Activated B cell treated with CpG ODN at 0.5 μM for 24 hours (primary cell): ENCODE data around the gene COL23A1. TPM values are rescaled to one million over a fixed set of nuclear protein-coding genes. Genes with fewer than 3 reads are reported as not detected.

ENCODE experiments used
- ATAC-seq: fragments of 200-7000 bp; cut with Tn5 transposase; one replicate; pipeline ENCODE4 v1.10.0; 2021; ENCODE audit warnings: low read depth, mild to moderate bottlenecking, moderate library complexity
- CTCF ChIA-PET: fragments of 350-600 bp; sonication (Branson Sonifier 250); formaldehyde crosslinking; loops from one replicate; lab custom pipeline; 2021; ENCODE audit warnings: antibody characterized with exemption; lab: Charles Lee
- POLR2A ChIA-PET: fragments of 350-600 bp; sonication (Branson Sonifier 250); formaldehyde crosslinking; loops from one replicate; lab custom pipeline; 2021; ENCODE audit warnings: antibody characterized with exemption; lab: Charles Lee
- DNase-seq: peaks from one replicate; pipeline ENCODE4 v3.0.0; 2022
- H3K27ac Mint-ChIP-seq: one replicate; pipeline ENCODE4 v1.8.0; 2020; ENCODE audit warnings: mixed read lengths
- H3K27me3 Mint-ChIP-seq: one replicate; pipeline ENCODE4 v1.8.0; 2021; ENCODE audit warnings: mixed read lengths
- H3K36me3 Mint-ChIP-seq: one replicate; pipeline ENCODE4 v1.8.0; 2021; ENCODE audit warnings: low read depth, mixed read lengths
- H3K4me1 Mint-ChIP-seq: one replicate; pipeline ENCODE4 v1.8.0; 2021; ENCODE audit warnings: mixed read lengths
- H3K4me3 Mint-ChIP-seq: one replicate; pipeline ENCODE4 v1.8.0; 2020; ENCODE audit warnings: mild to moderate bottlenecking, mixed read lengths
- H3K9me3 Mint-ChIP-seq: one replicate; pipeline ENCODE4 v1.8.0; 2020; ENCODE audit warnings: mixed read lengths
- intact Hi-C: fragments of 100-400 bp; cut with micrococcal nuclease; formaldehyde crosslinking; loops from one replicate; pipeline ENCODE4 v1.15.1; 2024
- total RNA-seq: library from RNA; stranded (reverse); gene quantifications from 2 replicates; pipeline ENCODE4 v1.2.3, GENCODE V29; 2022
- TF ChIP-seq, protein P1 (sequence below): fragments of 200-600 bp; IDR thresholded peaks from one replicate; pipeline ENCODE4 v1.8.0; 2022; ENCODE audit warnings: antibody characterized with exemption, mild to moderate bottlenecking

Gene COL23A1
- total RNA-seq, 1 donor from 2014 or later, result not detected

DNA sequence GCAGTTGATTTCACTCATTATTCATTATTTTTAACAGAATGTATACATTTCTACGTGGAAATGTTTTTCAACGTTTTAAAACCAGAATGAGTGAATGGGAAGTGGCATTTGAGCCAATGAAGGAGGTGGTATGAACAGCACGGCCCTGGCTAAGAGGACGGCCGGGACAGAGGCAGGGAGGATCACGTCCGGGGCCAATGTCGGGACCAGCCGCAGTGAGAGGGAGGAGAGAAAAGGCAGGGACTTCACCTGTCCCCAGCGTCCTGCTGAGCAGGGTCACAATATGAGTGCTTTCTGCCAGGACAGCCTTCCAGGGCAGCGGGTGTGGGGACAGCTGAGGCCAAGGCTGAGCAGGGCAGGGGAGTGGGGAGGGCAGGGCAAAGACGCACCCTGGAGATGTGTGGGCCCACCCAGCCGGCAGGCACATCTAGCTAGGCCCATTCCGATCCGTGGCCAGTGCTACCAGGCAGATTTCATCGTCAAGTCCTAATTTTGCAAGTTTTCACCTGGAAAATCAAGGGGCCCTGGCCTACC is 209.6 kb downstream of the COL23A1 start:
- no peak for ATAC-seq
- DNase-seq, result no peak
- intact Hi-C loops, result no loop called here
- TF ChIP-seq, protein P1, sequence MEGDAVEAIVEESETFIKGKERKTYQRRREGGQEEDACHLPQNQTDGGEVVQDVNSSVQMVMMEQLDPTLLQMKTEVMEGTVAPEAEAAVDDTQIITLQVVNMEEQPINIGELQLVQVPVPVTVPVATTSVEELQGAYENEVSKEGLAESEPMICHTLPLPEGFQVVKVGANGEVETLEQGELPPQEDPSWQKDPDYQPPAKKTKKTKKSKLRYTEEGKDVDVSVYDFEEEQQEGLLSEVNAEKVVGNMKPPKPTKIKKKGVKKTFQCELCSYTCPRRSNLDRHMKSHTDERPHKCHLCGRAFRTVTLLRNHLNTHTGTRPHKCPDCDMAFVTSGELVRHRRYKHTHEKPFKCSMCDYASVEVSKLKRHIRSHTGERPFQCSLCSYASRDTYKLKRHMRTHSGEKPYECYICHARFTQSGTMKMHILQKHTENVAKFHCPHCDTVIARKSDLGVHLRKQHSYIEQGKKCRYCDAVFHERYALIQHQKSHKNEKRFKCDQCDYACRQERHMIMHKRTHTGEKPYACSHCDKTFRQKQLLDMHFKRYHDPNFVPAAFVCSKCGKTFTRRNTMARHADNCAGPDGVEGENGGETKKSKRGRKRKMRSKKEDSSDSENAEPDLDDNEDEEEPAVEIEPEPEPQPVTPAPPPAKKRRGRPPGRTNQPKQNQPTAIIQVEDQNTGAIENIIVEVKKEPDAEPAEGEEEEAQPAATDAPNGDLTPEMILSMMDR, result no peak
- H3K9me3 Mint-ChIP-seq, result no peaks in the 10 kb centered on the region
- no peak overlapping the region for H3K27ac Mint-ChIP-seq
- H3K36me3 Mint-ChIP-seq, result no peaks in the 10 kb centered on the region
- H3K4me3 Mint-ChIP-seq, result no peak overlapping the region
- ChIA-PET CTCF (no interaction called here), POLR2A (no interaction called here)
- H3K27me3 Mint-ChIP-seq, result peaks cover 5% of the 10 kb centered on the region
- H3K4me1 Mint-ChIP-seq, result no peaks in the 10 kb centered on the region

DNA sequence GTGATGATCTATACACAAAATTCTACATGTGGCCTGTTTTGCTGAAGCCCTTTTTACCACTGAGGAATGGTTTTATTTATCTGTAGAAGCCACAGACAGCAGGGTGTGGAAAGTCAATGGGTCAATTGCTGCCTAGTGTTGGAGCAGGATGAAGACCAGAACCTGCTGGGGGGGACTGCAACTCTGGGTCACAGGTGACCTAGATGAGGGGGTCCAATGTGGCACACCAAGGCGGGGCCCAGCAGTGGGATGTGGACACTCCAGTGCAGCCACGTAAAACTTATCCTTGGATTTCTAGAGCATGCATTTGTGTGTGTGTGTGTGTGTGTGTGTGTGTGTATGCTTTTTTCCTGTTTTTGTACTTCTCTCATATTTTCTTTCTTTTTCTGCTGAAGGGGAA is 210.1 kb downstream of the COL23A1 start:
- Mint-ChIP-seq H3K27me3 (peaks cover 3% of the 10 kb centered on the region), H3K9me3 (no peaks in the 10 kb centered on the region), H3K4me3 (no peak overlapping the region), H3K36me3 (no peaks in the 10 kb centered on the region), H3K4me1 (no peaks in the 10 kb centered on the region), H3K27ac (no peak overlapping the region)
- intact Hi-C loops, result no loop called here
- no peak for ATAC-seq
- TF ChIP-seq, protein P1, result no peak
- ChIA-PET POLR2A (no interaction called here), CTCF (no interaction called here)
- no peak for DNase-seq

DNA sequence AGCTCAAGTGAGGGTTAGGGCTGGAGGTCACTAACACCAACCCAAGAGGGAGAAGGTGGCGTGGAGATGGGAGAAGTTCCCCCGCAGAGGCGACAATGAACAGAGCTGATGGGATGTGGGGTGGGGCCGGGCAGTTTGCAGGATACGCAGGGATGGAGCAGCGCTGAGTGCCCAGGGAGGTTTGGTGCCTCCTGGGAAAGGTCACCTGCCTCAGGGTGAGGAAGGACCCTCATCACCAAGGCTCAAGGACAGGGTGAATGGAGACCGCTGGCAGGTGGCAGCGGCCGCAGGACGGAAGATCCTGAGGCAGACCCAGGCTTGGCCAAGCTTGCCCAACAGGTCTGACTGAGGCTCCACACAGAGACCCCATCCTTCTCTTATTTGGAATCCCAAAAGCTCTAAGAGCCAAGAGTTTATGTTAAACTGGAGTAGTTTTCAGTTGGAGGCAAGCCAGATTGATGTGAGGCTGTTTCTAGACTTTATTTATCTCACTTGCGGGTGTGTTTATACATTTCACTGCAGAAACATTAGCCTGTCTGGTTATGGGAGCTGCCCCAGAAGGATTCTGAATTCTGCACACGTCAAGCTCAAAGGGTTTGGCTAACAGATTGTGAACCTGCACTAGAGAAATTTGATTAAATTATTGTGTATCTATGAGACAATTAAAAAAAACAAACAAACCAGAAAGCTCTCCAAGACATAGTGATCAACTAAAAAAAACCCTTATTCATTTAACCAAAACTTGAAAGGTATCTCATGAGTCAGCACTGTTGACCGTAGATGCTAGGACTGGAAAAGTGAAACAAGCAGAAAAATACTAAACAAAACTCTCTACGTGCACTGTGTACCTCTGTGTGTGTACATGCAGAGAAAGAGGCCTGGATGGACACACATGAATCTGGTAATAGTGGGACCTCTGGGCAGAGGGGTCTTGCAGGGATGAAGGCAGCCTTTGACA is 211.4 kb downstream of the COL23A1 start:
- DNase-seq (no peak), ATAC-seq (no peak)
- POLR2A ChIA-PET, result no interaction called here
- CTCF ChIA-PET, result no interaction called here
- Mint-ChIP-seq H3K4me3 (no peak overlapping the region), H3K27ac (no peak overlapping the region), H3K9me3 (no peaks in the 10 kb centered on the region), H3K27me3 (peaks cover 6% of the 10 kb centered on the region), H3K4me1 (no peaks in the 10 kb centered on the region), H3K36me3 (no peaks in the 10 kb centered on the region)
- intact Hi-C loops, result no loop called here
- TF ChIP-seq, protein P1, result no peak

DNA sequence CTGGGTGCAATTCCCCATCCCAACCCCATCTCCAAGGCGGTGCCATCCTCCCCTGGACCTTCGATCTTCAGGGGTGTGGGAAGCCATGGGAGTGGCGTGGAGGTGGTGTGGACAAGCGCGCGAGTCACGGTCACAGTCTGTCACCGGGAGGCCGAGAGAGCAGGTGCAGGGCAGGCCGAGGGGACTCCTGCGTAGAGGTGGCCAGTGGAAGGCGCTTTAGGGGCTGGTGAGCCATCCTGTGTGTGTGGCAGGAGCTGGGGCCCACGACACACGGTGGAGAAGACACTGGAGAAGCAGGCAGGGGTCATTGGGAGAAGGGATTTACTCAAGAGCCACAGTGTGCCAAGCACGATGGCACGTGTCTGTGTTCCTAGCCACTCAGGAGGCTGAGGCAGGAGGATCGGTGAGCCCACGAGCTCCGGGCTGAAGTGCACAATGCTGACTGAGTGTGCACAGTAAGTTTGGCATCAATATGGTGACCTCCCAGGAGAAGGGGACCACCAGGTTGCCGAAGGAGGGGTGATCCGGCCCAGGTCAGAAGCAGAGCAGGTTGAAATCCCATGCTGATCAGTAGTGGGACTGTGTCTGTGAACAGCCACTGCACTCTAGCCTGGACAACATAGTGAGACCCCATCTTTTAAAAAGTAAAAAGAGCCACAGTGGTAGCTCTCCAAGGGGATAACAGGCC is 212.5 kb downstream of the COL23A1 start:
- Mint-ChIP-seq H3K36me3 (no peaks in the 10 kb centered on the region), H3K4me3 (no peak overlapping the region), H3K9me3 (no peaks in the 10 kb centered on the region), H3K4me1 (no peaks in the 10 kb centered on the region), H3K27me3 (peaks cover 6% of the 10 kb centered on the region), H3K27ac (no peak overlapping the region)
- POLR2A ChIA-PET, result no interaction called here
- TF ChIP-seq, protein P1, result no peak
- no peak for ATAC-seq
- CTCF ChIA-PET, result no interaction called here
- intact Hi-C loops, result no loop called here
- DNase-seq, result no peak
